Renal pelvis (tissue), 4 donors: ENCODE measurements around the gene DHTKD1. TPM values are rescaled to one million over a fixed set of nuclear protein-coding genes. Genes with fewer than 3 reads are reported as not detected.
"Not testable (repeated sequence)": the region's sequence is repeated elsewhere in the genome, so short reads cannot be mapped to it uniquely, and the experiment has no call there.

ENCODE experiments used
- DNase-seq: peaks from one replicate; pipeline ENCODE4 v3.0.0-alpha.2; 2013
- polyA plus RNA-seq, 3 donors: library from polyadenylated mRNA; unstranded; fragments of 120-200 nt; gene quantifications; one replicate each; pipeline ENCODE4 v1.2.1, GENCODE V29; 2013; ENCODE audit not compliant: insufficient read length in 3 of 3

Gene DHTKD1
- polyA plus RNA-seq, 3 donors, result 22.8 to 39.6 (median 34.7) TPM

GRCh38 chr10:12135631-12136030, 66.9 kb downstream of the DHTKD1 start:
- no peak for DNase-seq

- DNase-seq, result no peak
Measured at GRCh38 chr10:12140038-12140437, 71.3 kb downstream of the DHTKD1 start.

GRCh38 chr10:12144538-12144937, 75.8 kb downstream of the DHTKD1 start:
- DNase-seq, result no peak

- DNase-seq, result no peak
Measured at GRCh38 chr10:12150163-12150562, 81.4 kb downstream of the DHTKD1 start.

- DNase-seq, result no peak
Measured at GRCh38 chr10:12154516-12154915, 85.8 kb downstream of the DHTKD1 start.

- no peak for DNase-seq
Measured at GRCh38 chr10:12156367-12157123, 87.8 kb downstream of the DHTKD1 start.

GRCh38 chr10:12158111-12158510, 89.4 kb downstream of the DHTKD1 start:
- DNase-seq, result no peak

GRCh38 chr10:12160664-12161063, 91.9 kb downstream of the DHTKD1 start:
- no peak for DNase-seq

- DNase-seq, result no peak
Measured at GRCh38 chr10:12162927-12163326, 94.2 kb downstream of the DHTKD1 start.

GRCh38 chr10:12164085-12164484, 95.3 kb downstream of the DHTKD1 start:
- DNase-seq, result no peak

GRCh38 chr10:12165036-12165435, 96.3 kb downstream of the DHTKD1 start:
- DNase-seq, result no peak

- no peak for DNase-seq
Measured at GRCh38 chr10:12165999-12166775, 97.4 kb downstream of the DHTKD1 start.

GRCh38 chr10:12171512-12171911, 102.8 kb downstream of the DHTKD1 start:
- not testable (repeated sequence) for DNase-seq

Other genes with a start within 250 kb of the DHTKD1 start
- gene PROSER2, start 245.6 kb upstream of the DHTKD1 start, polyA plus RNA-seq, result 1 to 10 TPM; 4.9 to 6.1 (median 5.9) TPM
- gene UPF2, start 26.1 kb upstream of the DHTKD1 start, polyA plus RNA-seq, result 10 to 100 TPM; 33.5 to 38.3 (median 34.6) TPM
- 10 to 100 TPM; 11.9 to 25.7 (median 22.2) TPM for gene SEC61A2, start 60.7 kb downstream of the DHTKD1 start, polyA plus RNA-seq
- 10 to 100 TPM; 82.3 to 91.1 (median 84.3) TPM for gene NUDT5, start 126.9 kb downstream of the DHTKD1 start, polyA plus RNA-seq
- 100 to 1,000 TPM; 102 to 124 (median 119) TPM for gene CDC123, start 127.2 kb downstream of the DHTKD1 start, polyA plus RNA-seq